Karpas-422 (cell line): ENCODE measurements around the gene TMEM14B. TPM values are rescaled to one million over a fixed set of nuclear protein-coding genes. Genes with fewer than 3 reads are reported as not detected.
"Not testable (repeated sequence)": the region's sequence is repeated elsewhere in the genome, so short reads cannot be mapped to it uniquely, and the experiment has no call there.

ENCODE experiments used
- DNase-seq: peaks from one replicate; pipeline ENCODE4 v3.0.0-alpha.2; 2015
- H2AFZ ChIP-seq: fragments of 200-600 bp; sonication (generic); 2 replicates; pipeline ENCODE4 v1.6.1; 2014; ENCODE audit warnings: antibody characterized with exemption, low read length, mixed read lengths
- H3K27ac ChIP-seq: fragments of 200-600 bp; sonication (generic); 2 replicates; pipeline ENCODE4 v1.5.1; 2014; ENCODE audit warnings: mild to moderate bottlenecking, low read length, moderate library complexity
- H3K27me3 ChIP-seq: fragments of 200-600 bp; sonication (generic); 2 replicates; pipeline ENCODE4 v1.6.1; 2014; ENCODE audit warnings: low read length, mixed read lengths
- H3K36me3 ChIP-seq: fragments of 200-600 bp; sonication (generic); 2 replicates; pipeline ENCODE4 v1.6.1; 2014; ENCODE audit warnings: low read length, mixed read lengths; ENCODE audit not compliant: insufficient read depth
- H3K4me1 ChIP-seq: fragments of 200-600 bp; sonication (generic); 2 replicates; pipeline ENCODE4 v1.6.1; 2014; ENCODE audit warnings: mild to moderate bottlenecking, low read length, mixed read lengths
- H3K4me2 ChIP-seq: fragments of 200-600 bp; sonication (generic); 2 replicates; pipeline ENCODE4 v1.6.1; 2014; ENCODE audit warnings: low read length, low read depth, mild to moderate bottlenecking; ENCODE audit not compliant: poor library complexity, severe bottlenecking
- H3K4me3 ChIP-seq: fragments of 200-600 bp; sonication (generic); 2 replicates; pipeline ENCODE4 v1.5.1; 2014; ENCODE audit warnings: mild to moderate bottlenecking, antibody characterized with exemption, low read length, mixed read lengths
- H3K79me2 ChIP-seq: fragments of 200-600 bp; sonication (generic); 2 replicates; pipeline ENCODE4 v1.6.1; 2014; ENCODE audit warnings: mild to moderate bottlenecking, low read length, mixed read lengths
- H3K9ac ChIP-seq: fragments of 200-600 bp; sonication (generic); 2 replicates; pipeline ENCODE4 v1.6.0; 2014; ENCODE audit warnings: low read length
- H3K9me2 ChIP-seq: fragments of 200-600 bp; sonication (generic), shearing (Covaris generic); replicated peaks from 2 replicates; pipeline ENCODE4 v1.6.0; 2014; ENCODE audit warnings: mild to moderate bottlenecking, low read length, moderate library complexity; ENCODE audit not compliant: insufficient read depth
- H3K9me3 ChIP-seq: fragments of 300-700, 200-600 bp; sonication (generic); 2 replicates; pipeline ENCODE4 v1.6.1; 2014; ENCODE audit warnings: low read length, mixed read lengths
- H4K20me1 ChIP-seq: fragments of 200-600 bp; sonication (generic); 2 replicates; pipeline ENCODE4 v1.6.1; 2014; ENCODE audit warnings: mild to moderate bottlenecking, antibody characterized with exemption, low read length, low read depth; ENCODE audit not compliant: insufficient read depth
- total RNA-seq: library from RNA; depleted of rRNA; stranded (reverse); fragments of >200 nt; shearing (Covaris generic); gene quantifications from 2 replicates; pipeline ENCODE4 v1.2.3, GENCODE V29; 2014; ENCODE audit warnings: low replicate concordance; rRNA removed

Gene TMEM14B
- total RNA-seq = 81.0 and 121 TPM in 2 replicates

GRCh38 chr6:10747251-10747972, at the start of gene TMEM14B:
TMEM14B (plus strand) TSS chr6:10747805; CDS start chr6:10749246, 1,441 bp downstream.
- H3K9me3 ChIP-seq = no peaks in the 10 kb centered on the region
- no peaks in the 10 kb centered on the region for H4K20me1 ChIP-seq
- peak; percentile 99 for DNase-seq
- H3K4me1 ChIP-seq = peaks cover 28% of the 10 kb centered on the region
- peak within 1 kb of the TSS; percentile 93 for H3K4me3 ChIP-seq
- H3K27me3 ChIP-seq = no peaks in the 10 kb centered on the region
- H2AFZ ChIP-seq = peak within 1 kb of the TSS; percentile 72; the same call in 1 of the 2 replicates
- peaks cover 53% of the 10 kb centered on the region for H3K79me2 ChIP-seq
- no peaks in the 10 kb centered on the region for H3K9me2 ChIP-seq
- H3K36me3 ChIP-seq = peaks cover 12% of the 10 kb centered on the region; the same call in 1 of the 2 replicates
- H3K9ac ChIP-seq = peak within 1 kb of the TSS; percentile 88
- H3K27ac ChIP-seq = peak within 1 kb of the TSS; percentile 59; the same call in 1 of the 2 replicates
- H3K4me2 ChIP-seq = peak within 1 kb of the TSS; percentile 82

GRCh38 chr6:10713962-10714361, 33.6 kb upstream of the TMEM14B start:
- Histone ChIP-seq H3K27ac (no peak overlapping the region), H3K27me3 (no peaks in the 10 kb centered on the region), H3K79me2 (no peaks in the 10 kb centered on the region), H3K9me3 (no peaks in the 10 kb centered on the region; the same call in 1 of the 2 replicates), H3K9me2 (no peaks in the 10 kb centered on the region), H2AFZ (no peak overlapping the region), H4K20me1 (no peaks in the 10 kb centered on the region), H3K9ac (no peak overlapping the region), H3K36me3 (peaks cover 13% of the 10 kb centered on the region), H3K4me3 (no peak overlapping the region), H3K4me1 (no peaks in the 10 kb centered on the region), H3K4me2 (no peak overlapping the region)
- DNase-seq = no peak

GRCh38 chr6:10719296-10719963, 28.2 kb upstream of the TMEM14B start:
- Histone ChIP-seq H3K36me3 (no peaks in the 10 kb centered on the region), H3K27ac (no peak overlapping the region), H3K79me2 (peaks cover 26% of the 10 kb centered on the region), H3K9me2 (no peaks in the 10 kb centered on the region), H4K20me1 (no peaks in the 10 kb centered on the region), H3K4me3 (no peak overlapping the region), H3K27me3 (no peaks in the 10 kb centered on the region), H2AFZ (no peak overlapping the region), H3K4me1 (peaks cover 24% of the 10 kb centered on the region), H3K4me2 (no peak overlapping the region), H3K9me3 (no peaks in the 10 kb centered on the region; the same call in 1 of the 2 replicates), H3K9ac (no peak overlapping the region)
- DNase-seq = peak; percentile 54

- no peaks in the 10 kb centered on the region for H4K20me1 ChIP-seq
- no peaks in the 10 kb centered on the region for H3K9me2 ChIP-seq
- peaks cover 30% of the 10 kb centered on the region for H3K79me2 ChIP-seq
- H3K27me3 ChIP-seq = no peaks in the 10 kb centered on the region
- no peak overlapping the region for H3K9ac ChIP-seq
- H3K27ac ChIP-seq = no peak overlapping the region
- H3K9me3 ChIP-seq = no peaks in the 10 kb centered on the region; the same call in 1 of the 2 replicates
- DNase-seq = no peak
- peak overlapping the region; percentile 57; the same call in 1 of the 2 replicates for H3K4me3 ChIP-seq
- no peak overlapping the region for H3K4me2 ChIP-seq
- H3K4me1 ChIP-seq = peaks cover 25% of the 10 kb centered on the region
- H2AFZ ChIP-seq = no peak overlapping the region
- H3K36me3 ChIP-seq = no peaks in the 10 kb centered on the region
Observed at GRCh38 chr6:10719964-10720264, 27.7 kb upstream of the TMEM14B start.

GRCh38 chr6:10720265-10720959, 27.2 kb upstream of the TMEM14B start:
- H3K4me2 ChIP-seq = peak overlapping the region; percentile 53
- H3K4me3 ChIP-seq = peak overlapping the region; percentile 57
- H4K20me1 ChIP-seq = no peaks in the 10 kb centered on the region
- no peaks in the 10 kb centered on the region for H3K9me2 ChIP-seq
- peak overlapping the region; percentile 46; the same call in 1 of the 2 replicates for H2AFZ ChIP-seq
- no peaks in the 10 kb centered on the region; the same call in 1 of the 2 replicates for H3K9me3 ChIP-seq
- H3K36me3 ChIP-seq = no peaks in the 10 kb centered on the region
- no peak overlapping the region for H3K27ac ChIP-seq
- no peaks in the 10 kb centered on the region for H3K27me3 ChIP-seq
- peaks cover 25% of the 10 kb centered on the region for H3K4me1 ChIP-seq
- H3K9ac ChIP-seq = peak overlapping the region; percentile 53
- DNase-seq = no peak
- H3K79me2 ChIP-seq = peaks cover 34% of the 10 kb centered on the region

- Histone ChIP-seq H2AFZ (peak overlapping the region; percentile 46; the same call in 1 of the 2 replicates), H3K79me2 (peaks cover 37% of the 10 kb centered on the region), H3K4me2 (peak overlapping the region; percentile 90), H3K27ac (peak overlapping the region; percentile 49; the same call in 1 of the 2 replicates), H3K4me3 (peak overlapping the region; percentile 78), H3K9ac (peak overlapping the region; percentile 79), H3K4me1 (peaks cover 25% of the 10 kb centered on the region)
- not testable (repeated sequence) for H3K9me2 ChIP-seq, DNase-seq, H3K36me3 ChIP-seq, H3K9me3 ChIP-seq, H3K27me3 ChIP-seq, H4K20me1 ChIP-seq
Observed at GRCh38 chr6:10720960-10721849, 26.4 kb upstream of the TMEM14B start.

- no peaks in the 10 kb centered on the region for H3K9me2 ChIP-seq
- H3K4me2 ChIP-seq = peak overlapping the region; percentile 90
- H3K36me3 ChIP-seq = peaks cover 5% of the 10 kb centered on the region; the same call in 1 of the 2 replicates
- H2AFZ ChIP-seq = no peak overlapping the region; the same call in 1 of the 2 replicates
- peaks cover 37% of the 10 kb centered on the region for H3K79me2 ChIP-seq
- H3K9ac ChIP-seq = peak overlapping the region; percentile 79
- H3K27me3 ChIP-seq = no peaks in the 10 kb centered on the region
- no peaks in the 10 kb centered on the region; the same call in 1 of the 2 replicates for H3K9me3 ChIP-seq
- no peaks in the 10 kb centered on the region for H4K20me1 ChIP-seq
- peaks cover 25% of the 10 kb centered on the region for H3K4me1 ChIP-seq
- no peak for DNase-seq
- peak overlapping the region; percentile 49; the same call in 1 of the 2 replicates for H3K27ac ChIP-seq
- peak overlapping the region; percentile 78 for H3K4me3 ChIP-seq
Observed at GRCh38 chr6:10721850-10722569, 25.6 kb upstream of the TMEM14B start.
